Fibroblast of lung (primary cell): ENCODE measurements around the gene MXRA8. TPM values are rescaled to one million over a fixed set of nuclear protein-coding genes. Genes with fewer than 3 reads are reported as not detected.
"Not testable (repeated sequence)": the region's sequence is repeated elsewhere in the genome, so short reads cannot be mapped to it uniquely, and the experiment has no call there.

Experiments
- DNase-seq, 2 donors: peaks; one replicate each; pipeline versions ENCODE4 v3.0.0 to v3.0.0-alpha.2; 2010; ENCODE audit warnings: low read depth in 2 of 2
- H2AFZ ChIP-seq: 2 replicates; pipeline ENCODE4 v1.5.1; 2012; ENCODE audit warnings: low read length, control low read depth, inconsistent platforms
- H3K27ac ChIP-seq: 2 replicates; pipeline ENCODE4 v1.5.1; 2011; ENCODE audit warnings: low read length, control low read depth; ENCODE audit not compliant: insufficient read depth
- H3K27me3 ChIP-seq: 2 replicates; pipeline ENCODE4 v1.5.1; 2011; ENCODE audit warnings: mild to moderate bottlenecking, low read length; ENCODE audit not compliant: control insufficient read depth, insufficient read depth
- H3K36me3 ChIP-seq: 2 replicates; pipeline ENCODE4 v1.5.1; 2011; ENCODE audit warnings: low read length; ENCODE audit not compliant: control insufficient read depth, insufficient read depth
- H3K4me1 ChIP-seq: 2 replicates; pipeline ENCODE4 v1.5.1; 2011; ENCODE audit warnings: low read length; ENCODE audit not compliant: control insufficient read depth, insufficient read depth; ENCODE audit errors: extremely low read depth
- H3K4me2 ChIP-seq: 2 replicates; pipeline ENCODE4 v1.5.1; 2011; ENCODE audit warnings: low read length, control low read depth; ENCODE audit not compliant: insufficient read depth; ENCODE audit errors: extremely low read depth
- H3K4me3 ChIP-seq, 4 experiments: fragments of 200-600 bp in 1 of 4; sonication (generic) in 1 of 4; replicated peaks in 1 of 4; 2 replicates each; pipeline ENCODE4 v1.5.1; 2011 to 2016; ENCODE audit warnings: low read length in 4 of 4, low read depth in 3 of 4, mild to moderate bottlenecking in 3 of 4, control low read depth in 2 of 4, inconsistent platforms in 1 of 4, mixed read lengths in 1 of 4; ENCODE audit not compliant: insufficient read depth in 1 of 4; ENCODE audit errors: control extremely low read depth in 1 of 4
- H3K79me2 ChIP-seq: 2 replicates; pipeline ENCODE4 v1.5.1; 2012; ENCODE audit warnings: mild to moderate bottlenecking, low read length, inconsistent platforms; ENCODE audit not compliant: control insufficient read depth, insufficient read depth
- H3K9ac ChIP-seq: 2 replicates; pipeline ENCODE4 v1.5.1; 2011; ENCODE audit warnings: mild to moderate bottlenecking, low read length, control low read depth; ENCODE audit not compliant: insufficient read depth
- H3K9me3 ChIP-seq: 2 replicates; pipeline ENCODE4 v1.5.1; 2012; ENCODE audit warnings: low read depth, low read length; ENCODE audit not compliant: control insufficient read depth, insufficient read depth
- H4K20me1 ChIP-seq: 2 replicates; pipeline ENCODE4 v1.5.1; 2011; ENCODE audit warnings: low read length; ENCODE audit not compliant: control insufficient read depth, insufficient read depth; ENCODE audit errors: extremely low read depth
- CTCF ChIP-seq, 2 donors: IDR thresholded peaks in 1 of 2; conservative IDR thresholded peaks in 1 of 2; 1 replicate in 1 of 2; 2 replicates in 1 of 2; pipeline ENCODE4 v1.5.1; 2011 to 2012; ENCODE audit warnings: low read length in 2 of 2, control low read depth in 1 of 2, inconsistent platforms in 1 of 2, low read depth in 1 of 2, mild to moderate bottlenecking in 1 of 2
- EZH2 ChIP-seq: IDR thresholded peaks from 2 replicates; pipeline ENCODE4 v1.5.1; 2012; ENCODE audit warnings: low read length, control low read depth, mild to moderate bottlenecking; ENCODE audit errors: missing control alignments
- polyA plus RNA-seq, 2 donors: library from polyadenylated mRNA; depleted of rRNA in 1 of 2; stranded (reverse) in 1 of 2; unstranded in 1 of 2; fragments of >200 nt; gene quantifications; 2 replicates each; pipeline ENCODE4 v1.2.1, GENCODE V29; 2011 to 2012; ENCODE audit warnings: missing spikeins in 1 of 2
- total RNA-seq: library from RNA; depleted of rRNA; stranded (reverse); fragments of >200 nt; gene quantifications from 2 replicates; pipeline ENCODE4 v1.2.1, GENCODE V29; 2014

The MXRA8 gene
- total and polyA plus RNA-seq, 2 donors (not counting 1 experiment from before 2014, with no cell fraction given) = 205 to 397 TPM

GRCh38 chr1:1370771-1371300 is 12.5 kb upstream of the MXRA8 start:
- H3K9ac ChIP-seq = no peak overlapping the region
- no peaks in the 10 kb centered on the region for H3K27me3 ChIP-seq
- TF ChIP-seq CTCF (conservative IDR thresholded peaks at IDR 0.05 in 1 of 2, IDR thresholded peaks at IDR 0.05 in 1 of 2; ENCODE audit: low read depth in 1 of 2, low read length in 2 of 2) (no peak), EZH2 (no peak)
- H4K20me1 ChIP-seq = no peaks in the 10 kb centered on the region
- H3K27ac ChIP-seq = no peak overlapping the region
- no peak overlapping the region for H3K4me3 ChIP-seq
- no peak for DNase-seq
- H2AFZ ChIP-seq = no peak overlapping the region
- H3K36me3 ChIP-seq = peaks cover 13% of the 10 kb centered on the region
- no peak overlapping the region for H3K4me2 ChIP-seq
- H3K79me2 ChIP-seq = peaks cover 26% of the 10 kb centered on the region
- H3K4me1 ChIP-seq = peaks cover 13% of the 10 kb centered on the region
- peaks cover 4% of the 10 kb centered on the region for H3K9me3 ChIP-seq

- peaks cover 13% of the 10 kb centered on the region for H3K36me3 ChIP-seq
Observed at GRCh38 chr1:1370094-1370493, 11.7 kb upstream of the MXRA8 start.

GRCh38 chr1:1367315-1367714 is 9.0 kb upstream of the MXRA8 start:
- TF ChIP-seq EZH2 = no peak
- no peak overlapping the region for H3K4me3 ChIP-seq

More at GRCh38 chr1:1370094-1370493, 11.7 kb upstream of the MXRA8 start:
- not testable (repeated sequence) for H3K27me3 ChIP-seq, H3K27ac ChIP-seq, H2AFZ ChIP-seq, DNase-seq, H4K20me1 ChIP-seq, H3K4me3 ChIP-seq, H3K4me2 ChIP-seq, H3K9me3 ChIP-seq, H3K9ac ChIP-seq
- peaks cover 13% of the 10 kb centered on the region for H3K4me1 ChIP-seq
- peaks cover 26% of the 10 kb centered on the region for H3K79me2 ChIP-seq

GRCh38 chr1:1366699-1367066 is 8.3 kb upstream of the MXRA8 start:
- Histone ChIP-seq H3K27ac (no peak overlapping the region), H3K4me3 (no peak overlapping the region), H3K9ac (no peak overlapping the region), H3K4me2 (no peak overlapping the region), H3K4me1 (peaks cover 7% of the 10 kb centered on the region), H3K9me3 (peaks cover 4% of the 10 kb centered on the region), H2AFZ (no peak overlapping the region), H3K27me3 (no peaks in the 10 kb centered on the region), H3K36me3 (peaks cover 1% of the 10 kb centered on the region), H3K79me2 (no peaks in the 10 kb centered on the region), H4K20me1 (no peaks in the 10 kb centered on the region)
- DNase-seq = no peak
- TF ChIP-seq CTCF (conservative IDR thresholded peaks at IDR 0.05 in 1 of 2, IDR thresholded peaks at IDR 0.05 in 1 of 2; ENCODE audit: low read depth in 1 of 2, low read length in 2 of 2) (no peak), EZH2 (no peak)

More at GRCh38 chr1:1367315-1367714, 9.0 kb upstream of the MXRA8 start:
- Histone ChIP-seq H3K27ac (no peak overlapping the region), H3K36me3 (peaks cover 4% of the 10 kb centered on the region), H3K9ac (no peak overlapping the region), H3K4me1 (peaks cover 8% of the 10 kb centered on the region), H3K4me2 (no peak overlapping the region), H3K79me2 (peaks cover 3% of the 10 kb centered on the region), H3K9me3 (peaks cover 4% of the 10 kb centered on the region), H4K20me1 (no peaks in the 10 kb centered on the region), H2AFZ (no peak overlapping the region), H3K27me3 (no peaks in the 10 kb centered on the region)
- no peak for DNase-seq
